Parathyroid adenoma (tissue), 2 donors: Measurements from ENCODE around the gene KRTAP10-8.

Source experiments
- H2AFZ ChIP-seq: fragments of 300-600 bp; sonication (generic); one replicate; pipeline ENCODE4 v1.7.0; 2017; ENCODE audit warnings: antibody characterized with exemption, mild to moderate bottlenecking
- H3K27ac ChIP-seq: fragments of 300-600 bp; sonication (generic); one replicate; pipeline ENCODE4 v1.7.0; 2017
- H3K27me3 ChIP-seq: fragments of 300-600 bp; sonication (generic); one replicate; pipeline ENCODE4 v1.7.0; 2017; ENCODE audit warnings: low read length; ENCODE audit not compliant: control insufficient read depth, insufficient read depth
- H3K36me3 ChIP-seq: fragments of 300-600 bp; sonication (generic); one replicate; pipeline ENCODE4 v1.7.0; 2017; ENCODE audit warnings: low read length; ENCODE audit not compliant: control insufficient read depth, insufficient read depth
- H3K4me1 ChIP-seq: fragments of 300-600 bp; sonication (generic); one replicate; pipeline ENCODE4 v1.7.0; 2017; ENCODE audit warnings: control low read depth
- H3K4me2 ChIP-seq: fragments of 300-600 bp; sonication (generic); one replicate; pipeline ENCODE4 v1.7.0; 2017; ENCODE audit warnings: low read length
- H3K4me3 ChIP-seq: fragments of 300-600 bp; sonication (generic); one replicate; pipeline ENCODE4 v1.7.0; 2017; ENCODE audit warnings: low read depth, low read length
- H3K79me2 ChIP-seq: fragments of 300-600 bp; sonication (generic); one replicate; pipeline ENCODE4 v1.7.0; 2017; ENCODE audit warnings: control low read depth
- H3K9ac ChIP-seq: fragments of 300-600 bp; sonication (generic); one replicate; pipeline ENCODE4 v1.7.0; 2017; ENCODE audit warnings: mild to moderate bottlenecking
- H3K9me3 ChIP-seq: fragments of 300-600 bp; sonication (generic); one replicate; pipeline ENCODE4 v1.7.0; 2017; ENCODE audit warnings: low read length; ENCODE audit not compliant: control insufficient read depth
- TF ChIP-seq, protein P1 (sequence below): fragments of 300-600 bp; sonication (generic); IDR thresholded peaks from one replicate; pipeline ENCODE4 v1.7.0; 2017; ENCODE audit warnings: antibody characterized with exemption, mild to moderate bottlenecking
- donor health status: primary hyperparathyroidism.

The KRTAP10-8 gene

DNA sequence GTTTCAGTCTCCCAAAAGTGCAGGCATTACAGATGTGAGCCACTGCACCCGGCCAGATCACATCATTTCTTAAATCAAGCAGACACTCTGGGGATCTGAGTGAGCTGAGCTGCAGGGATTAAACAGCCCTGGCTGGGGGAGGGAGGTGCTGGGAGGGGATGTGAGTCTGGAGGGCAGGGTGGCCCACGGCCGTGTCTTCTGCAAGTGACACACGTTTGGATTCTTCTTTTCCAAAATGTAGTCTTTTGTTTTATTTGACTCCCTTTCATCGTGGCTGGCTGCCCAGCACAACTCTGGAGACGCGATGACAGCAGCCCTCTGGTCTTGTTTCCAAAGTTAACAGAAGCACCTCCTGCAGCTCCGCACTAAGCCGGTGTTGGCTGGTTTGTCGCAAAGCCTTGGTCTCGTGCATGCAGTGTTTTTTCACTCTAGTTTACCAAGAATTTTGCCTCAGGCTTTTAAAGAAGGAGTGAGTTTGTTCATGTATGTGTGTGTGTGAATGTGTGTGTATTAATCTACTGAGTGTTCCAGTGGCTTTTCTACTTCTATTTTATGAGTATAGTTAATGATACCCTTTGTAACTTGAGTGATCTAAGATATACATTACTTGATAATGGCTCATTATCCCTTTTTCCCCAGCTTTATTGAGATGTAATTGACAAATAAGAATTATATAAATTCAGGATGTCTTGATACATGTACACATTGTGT lies 28.6 kb upstream of the KRTAP10-8 start:
- H3K36me3 ChIP-seq = no peaks in the 10 kb centered on the region
- no peak overlapping the region for H3K9ac ChIP-seq
- no peak overlapping the region for H3K27ac ChIP-seq
- H3K4me3 ChIP-seq = no peak overlapping the region
- no peak overlapping the region for H2AFZ ChIP-seq
- no peaks in the 10 kb centered on the region for H3K4me1 ChIP-seq
- H3K79me2 ChIP-seq = no peaks in the 10 kb centered on the region
- H3K4me2 ChIP-seq = no peak overlapping the region
- TF ChIP-seq, protein P1, sequence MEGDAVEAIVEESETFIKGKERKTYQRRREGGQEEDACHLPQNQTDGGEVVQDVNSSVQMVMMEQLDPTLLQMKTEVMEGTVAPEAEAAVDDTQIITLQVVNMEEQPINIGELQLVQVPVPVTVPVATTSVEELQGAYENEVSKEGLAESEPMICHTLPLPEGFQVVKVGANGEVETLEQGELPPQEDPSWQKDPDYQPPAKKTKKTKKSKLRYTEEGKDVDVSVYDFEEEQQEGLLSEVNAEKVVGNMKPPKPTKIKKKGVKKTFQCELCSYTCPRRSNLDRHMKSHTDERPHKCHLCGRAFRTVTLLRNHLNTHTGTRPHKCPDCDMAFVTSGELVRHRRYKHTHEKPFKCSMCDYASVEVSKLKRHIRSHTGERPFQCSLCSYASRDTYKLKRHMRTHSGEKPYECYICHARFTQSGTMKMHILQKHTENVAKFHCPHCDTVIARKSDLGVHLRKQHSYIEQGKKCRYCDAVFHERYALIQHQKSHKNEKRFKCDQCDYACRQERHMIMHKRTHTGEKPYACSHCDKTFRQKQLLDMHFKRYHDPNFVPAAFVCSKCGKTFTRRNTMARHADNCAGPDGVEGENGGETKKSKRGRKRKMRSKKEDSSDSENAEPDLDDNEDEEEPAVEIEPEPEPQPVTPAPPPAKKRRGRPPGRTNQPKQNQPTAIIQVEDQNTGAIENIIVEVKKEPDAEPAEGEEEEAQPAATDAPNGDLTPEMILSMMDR = no peak
- no peaks in the 10 kb centered on the region for H3K9me3 ChIP-seq
- H3K27me3 ChIP-seq = no peaks in the 10 kb centered on the region

DNA sequence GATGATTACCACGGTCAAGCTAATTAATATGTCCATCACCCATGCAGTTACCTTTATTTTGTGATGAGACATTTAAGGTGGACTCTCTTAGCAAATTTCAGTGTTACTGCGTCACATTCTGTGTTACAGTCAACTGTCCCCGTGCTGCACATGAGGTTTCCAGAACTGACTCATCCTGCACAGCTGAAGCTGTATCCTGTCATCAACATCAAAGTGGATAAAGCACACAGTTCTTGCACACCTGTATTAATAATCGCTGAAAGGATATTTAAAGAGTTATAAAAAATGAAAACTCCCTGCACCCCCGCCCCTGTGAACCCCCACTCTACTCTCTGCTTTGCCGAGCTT lies 28.1 kb upstream of the KRTAP10-8 start:
- no peak overlapping the region for H3K9ac ChIP-seq
- no peaks in the 10 kb centered on the region for H3K4me1 ChIP-seq
- H3K4me3 ChIP-seq = no peak overlapping the region
- H3K9me3 ChIP-seq = no peaks in the 10 kb centered on the region
- no peaks in the 10 kb centered on the region for H3K79me2 ChIP-seq
- no peaks in the 10 kb centered on the region for H3K27me3 ChIP-seq
- no peak overlapping the region for H3K27ac ChIP-seq
- no peak overlapping the region for H2AFZ ChIP-seq
- no peaks in the 10 kb centered on the region for H3K36me3 ChIP-seq
- TF ChIP-seq, protein P1 = no peak
- no peak overlapping the region for H3K4me2 ChIP-seq

DNA sequence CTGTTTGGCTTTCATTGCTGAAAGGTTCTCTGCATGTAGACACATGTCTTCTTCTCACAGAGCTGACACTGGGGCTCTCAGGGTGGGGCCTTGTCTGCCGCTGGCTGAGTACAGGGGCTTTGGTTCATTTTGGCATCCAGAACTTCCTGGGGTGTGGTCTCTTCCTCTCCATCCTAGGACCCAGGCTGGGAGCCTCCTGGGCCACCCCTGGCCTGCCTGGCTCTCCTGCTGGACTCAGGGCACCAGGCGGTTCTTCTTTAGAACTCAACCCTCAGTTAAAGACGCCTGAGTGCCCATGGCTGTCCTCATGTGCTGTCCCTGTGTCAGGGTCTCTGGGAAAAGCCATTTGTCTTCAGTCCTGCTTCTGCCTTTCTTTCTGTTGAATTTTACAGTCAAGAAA lies 26.0 kb upstream of the KRTAP10-8 start:
- Histone ChIP-seq H3K27me3 (no peaks in the 10 kb centered on the region), H2AFZ (no peak overlapping the region), H3K36me3 (no peaks in the 10 kb centered on the region), H3K27ac (no peak overlapping the region), H3K9me3 (no peaks in the 10 kb centered on the region), H3K9ac (no peak overlapping the region), H3K4me3 (no peak overlapping the region), H3K4me2 (no peak overlapping the region), H3K4me1 (no peaks in the 10 kb centered on the region), H3K79me2 (no peaks in the 10 kb centered on the region)
- TF ChIP-seq, protein P1 = no peak

DNA sequence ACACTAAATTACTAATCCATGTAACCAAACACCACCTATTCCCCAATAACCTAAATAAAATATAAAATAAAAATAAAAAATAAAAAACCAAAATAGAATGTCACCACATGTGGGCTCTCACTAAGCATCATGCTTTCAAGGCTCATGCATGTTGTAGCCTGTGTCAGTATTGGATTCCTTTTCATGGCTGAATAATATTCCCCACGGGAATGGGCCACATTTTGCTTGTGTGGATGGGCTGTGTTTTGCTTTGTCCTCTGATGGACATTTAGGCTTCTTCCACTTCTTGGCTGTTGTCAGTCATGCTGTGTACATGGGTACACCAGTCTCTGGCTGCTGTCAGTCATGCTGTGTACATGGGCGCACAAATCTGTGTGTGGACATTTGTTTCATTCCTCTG lies 22.8 kb upstream of the KRTAP10-8 start:
- TF ChIP-seq, protein P1 = no peak
- Histone ChIP-seq H3K27ac (no peak overlapping the region), H3K27me3 (no peaks in the 10 kb centered on the region)

More for the DNA sequence above, 22.8 kb upstream of the KRTAP10-8 start:
- no peak overlapping the region for H3K9ac ChIP-seq
- no peak overlapping the region for H3K4me3 ChIP-seq
- no peaks in the 10 kb centered on the region for H3K36me3 ChIP-seq
- no peaks in the 10 kb centered on the region for H3K9me3 ChIP-seq
- no peak overlapping the region for H2AFZ ChIP-seq
- H3K79me2 ChIP-seq = no peaks in the 10 kb centered on the region
- no peaks in the 10 kb centered on the region for H3K4me1 ChIP-seq
- no peak overlapping the region for H3K4me2 ChIP-seq
